ENCODE measurements around the gene RTN4RL2.
A peak's percentile ranks its signal among the peaks of the same experiment; 100 is the strongest.

Gene RTN4RL2

GRCh38 chr11:57475671-57476046, 15.3 kb downstream of the RTN4RL2 start:
- no peak for TF ChIP-seq CTCF (IDR thresholded peaks at IDR 0.05; ENCODE audit: low read depth, low read length, missing control alignments)
- DNase-seq (ENCODE audit: extremely low read depth, low read depth), result no peak
- H3K4me3 ChIP-seq (replicated peaks; ENCODE audit: low read depth, low read length), result no peak overlapping the region

GRCh38 chr11:57476047-57476756, 15.9 kb downstream of the RTN4RL2 start:
- peak overlapping the region; percentile 32 for H3K4me3 ChIP-seq (replicated peaks; ENCODE audit: low read depth, low read length)
- TF ChIP-seq CTCF (IDR thresholded peaks at IDR 0.05; ENCODE audit: low read depth, low read length, missing control alignments), result no peak
- DNase-seq (ENCODE audit: extremely low read depth, low read depth), result no peak

GRCh38 chr11:57476757-57477506, 16.6 kb downstream of the RTN4RL2 start:
- DNase-seq (ENCODE audit: extremely low read depth, low read depth), result no peak
- TF ChIP-seq CTCF (IDR thresholded peaks at IDR 0.05; ENCODE audit: low read depth, low read length, missing control alignments), result peak; percentile 45
- peak overlapping the region; percentile 32 for H3K4me3 ChIP-seq (replicated peaks; ENCODE audit: low read depth, low read length)

- no peak for DNase-seq (ENCODE audit: extremely low read depth, low read depth)
- TF ChIP-seq CTCF (IDR thresholded peaks at IDR 0.05; ENCODE audit: low read depth, low read length, missing control alignments), result no peak
- H3K4me3 ChIP-seq (replicated peaks; ENCODE audit: low read depth, low read length), result no peak overlapping the region
These were observed 17.3 kb downstream of the RTN4RL2 start for GRCh38 chr11:57477507-57478189.

- no peak for TF ChIP-seq CTCF (IDR thresholded peaks at IDR 0.05; ENCODE audit: low read depth, low read length, missing control alignments)
- no peak overlapping the region for H3K4me3 ChIP-seq (replicated peaks; ENCODE audit: low read depth, low read length)
- no peak for DNase-seq (ENCODE audit: extremely low read depth, low read depth)
These were observed 18.8 kb downstream of the RTN4RL2 start for GRCh38 chr11:57479021-57479663.

GRCh38 chr11:57479911-57480310, 19.6 kb downstream of the RTN4RL2 start:
- H3K4me3 ChIP-seq (replicated peaks; ENCODE audit: low read depth, low read length), result no peak overlapping the region
- no peak for DNase-seq (ENCODE audit: extremely low read depth, low read depth)
- TF ChIP-seq CTCF (IDR thresholded peaks at IDR 0.05; ENCODE audit: low read depth, low read length, missing control alignments), result no peak

Measured in HFF-Myc (cell line).